ENCODE data around the gene GHRH. TPM values are rescaled to one million over a fixed set of nuclear protein-coding genes. Genes with fewer than 3 reads are reported as not detected.

Gene GHRH
- total RNA-seq, 2 experiments from 2014 or later = not detected

- CTCF ChIA-PET (ENCODE audit: unreplicated experiment) = no interaction called here
These were observed 7.3 kb downstream of the GHRH start for GRCh38 chr20:37254114-37254878.

GRCh38 chr20:37253087-37253486, 8.5 kb downstream of the GHRH start:
- H3K79me2 ChIP-seq (ENCODE audit: insufficient read depth, low read depth, low read length) = no peaks in the 10 kb centered on the region
- H3K9me3 ChIP-seq (ENCODE audit: low read length) = no peaks in the 10 kb centered on the region
- no peak overlapping the region for H2AFZ ChIP-seq (ENCODE audit: low read length)
- intact Hi-C loops (cut with micrococcal nuclease; ENCODE audit: unreplicated experiment) = no loop called here
- no peak for DNase-seq (ENCODE audit: low spot score)
- BruUV-seq (replicated peaks) = no TSS peak
- H3K4me3 ChIP-seq (ENCODE audit: low read depth, low read length, poor library complexity, severe bottlenecking) = no peak overlapping the region
- H4K20me1 ChIP-seq (ENCODE audit: insufficient read depth, low read length) = no peaks in the 10 kb centered on the region
- ChIA-PET CTCF (ENCODE audit: unreplicated experiment) (no interaction called here), POLR2A (no interaction called here)
- TF ChIP-seq EZH2phosphoT487 (IDR thresholded peaks at IDR 0.05; ENCODE audit: borderline replicate concordance, low read depth, low read length) (no peak), CTCF (conservative IDR thresholded peaks at IDR 0.05; ENCODE audit: low read length) (no peak)
- H3K27ac ChIP-seq (ENCODE audit: low read depth, low read length, poor library complexity, severe bottlenecking) = no peak overlapping the region
- H3K9me2 ChIP-seq (ENCODE audit: insufficient read depth, low read length) = no peaks in the 10 kb centered on the region
- no peaks in the 10 kb centered on the region for H3K4me1 ChIP-seq (ENCODE audit: insufficient read depth, low read length, poor library complexity, severe bottlenecking)
- H3K36me3 ChIP-seq (ENCODE audit: insufficient read depth, low read length) = no peaks in the 10 kb centered on the region
- no peak overlapping the region for H3K4me2 ChIP-seq (ENCODE audit: low read length)

More at GRCh38 chr20:37254114-37254878, 7.3 kb downstream of the GHRH start:
- intact Hi-C loops (cut with micrococcal nuclease; ENCODE audit: unreplicated experiment) = no loop called here
- no peaks in the 10 kb centered on the region for H3K9me2 ChIP-seq (ENCODE audit: insufficient read depth, low read length)
- no peaks in the 10 kb centered on the region for H3K4me1 ChIP-seq (ENCODE audit: insufficient read depth, low read length, poor library complexity, severe bottlenecking)
- H3K36me3 ChIP-seq (ENCODE audit: insufficient read depth, low read length) = no peaks in the 10 kb centered on the region
- DNase-seq (ENCODE audit: low spot score) = no peak
- no peak overlapping the region for H3K27ac ChIP-seq (ENCODE audit: low read depth, low read length, poor library complexity, severe bottlenecking)
- POLR2A ChIA-PET = no interaction called here
- H4K20me1 ChIP-seq (ENCODE audit: insufficient read depth, low read length) = no peaks in the 10 kb centered on the region
- H3K9me3 ChIP-seq (ENCODE audit: low read length) = no peaks in the 10 kb centered on the region
- no TSS peak for BruUV-seq (replicated peaks)
- H3K4me3 ChIP-seq (ENCODE audit: low read depth, low read length, poor library complexity, severe bottlenecking) = no peak overlapping the region
- no peak for TF ChIP-seq CTCF (conservative IDR thresholded peaks at IDR 0.05; ENCODE audit: low read length)
- no peak overlapping the region for H3K4me2 ChIP-seq (ENCODE audit: low read length)
- H3K79me2 ChIP-seq (ENCODE audit: insufficient read depth, low read depth, low read length) = no peaks in the 10 kb centered on the region
- no peak overlapping the region for H2AFZ ChIP-seq (ENCODE audit: low read length)

GRCh38 chr20:37251825-37252477, 9.7 kb downstream of the GHRH start:
- H3K9me3 ChIP-seq (ENCODE audit: low read length) = no peaks in the 10 kb centered on the region
- H3K4me3 ChIP-seq (ENCODE audit: low read depth, low read length, poor library complexity, severe bottlenecking) = no peak overlapping the region
- H3K36me3 ChIP-seq (ENCODE audit: insufficient read depth, low read length) = no peaks in the 10 kb centered on the region
- H3K27ac ChIP-seq (ENCODE audit: low read depth, low read length, poor library complexity, severe bottlenecking) = no peak overlapping the region
- H3K4me2 ChIP-seq (ENCODE audit: low read length) = no peak overlapping the region
- no peak overlapping the region for H2AFZ ChIP-seq (ENCODE audit: low read length)
- no peaks in the 10 kb centered on the region for H3K9me2 ChIP-seq (ENCODE audit: insufficient read depth, low read length)
- H4K20me1 ChIP-seq (ENCODE audit: insufficient read depth, low read length) = no peaks in the 10 kb centered on the region
- BruUV-seq (replicated peaks) = no TSS peak
- intact Hi-C loops (cut with micrococcal nuclease; ENCODE audit: unreplicated experiment) = no loop called here
- CTCF ChIA-PET (ENCODE audit: unreplicated experiment) = no interaction called here
- POLR2A ChIA-PET = interaction anchor here (1.3 kb wide), 1 partner anchor 15 kb away, joined by 4 read pairs; no protein-coding TSS in a partner anchor
- H3K4me1 ChIP-seq (ENCODE audit: insufficient read depth, low read length, poor library complexity, severe bottlenecking) = no peaks in the 10 kb centered on the region
- TF ChIP-seq EZH2phosphoT487 (IDR thresholded peaks at IDR 0.05; ENCODE audit: borderline replicate concordance, low read depth, low read length) = no peak
- TF ChIP-seq CTCF (conservative IDR thresholded peaks at IDR 0.05; ENCODE audit: low read length) = no peak
- no peak for DNase-seq (ENCODE audit: low spot score)
- no peaks in the 10 kb centered on the region for H3K79me2 ChIP-seq (ENCODE audit: insufficient read depth, low read depth, low read length)
